Loucy (cell line): ENCODE data around the gene CYP26B1.
A peak's percentile ranks its signal among the peaks of the same experiment; 100 is the strongest.

Source experiments
- H2AFZ ChIP-seq: fragments of 200-600 bp; sonication (generic); 2 replicates; pipeline ENCODE4 v1.6.0; 2016; ENCODE audit warnings: antibody characterized with exemption, mild to moderate bottlenecking, low read length, moderate library complexity
- H3F3A ChIP-seq: fragments of 200-600 bp; 2 replicates; pipeline ENCODE4 v1.6.0; 2016; ENCODE audit warnings: antibody characterized with exemption, low read depth, mild to moderate bottlenecking
- H3K27me3 ChIP-seq: fragments of 200-600 bp; sonication (generic); 2 replicates; pipeline ENCODE4 v1.6.1; 2014; ENCODE audit warnings: low read length, mild to moderate bottlenecking; ENCODE audit not compliant: insufficient read depth, poor library complexity, severe bottlenecking
- H3K36me3 ChIP-seq: fragments of 200-600 bp; sonication (generic); 2 replicates; pipeline ENCODE4 v1.6.1; 2016; ENCODE audit warnings: low read length; ENCODE audit not compliant: insufficient read depth
- H3K4me1 ChIP-seq: fragments of 200-600 bp; sonication (generic); 2 replicates; pipeline ENCODE4 v1.5.1; 2014; ENCODE audit warnings: low read length, mild to moderate bottlenecking; ENCODE audit not compliant: insufficient read depth, poor library complexity, severe bottlenecking
- H3K4me2 ChIP-seq: fragments of 200-600 bp; sonication (generic); 2 replicates; pipeline ENCODE4 v1.6.0; 2014; ENCODE audit warnings: antibody characterized with exemption, low read length, low read depth, mild to moderate bottlenecking; ENCODE audit not compliant: poor library complexity, severe bottlenecking
- H3K4me3 ChIP-seq: fragments of 200-600 bp; sonication (generic); 2 replicates; pipeline ENCODE4 v1.5.1; 2014; ENCODE audit warnings: low read length, mild to moderate bottlenecking, mixed read lengths; ENCODE audit not compliant: poor library complexity, severe bottlenecking
- H3K79me2 ChIP-seq: fragments of 200-600 bp; sonication (generic); 2 replicates; pipeline ENCODE4 v1.6.1; 2014; ENCODE audit warnings: low read length; ENCODE audit not compliant: insufficient read depth
- H3K9ac ChIP-seq: fragments of 200-600 bp; sonication (generic); 2 replicates; pipeline ENCODE4 v1.6.0; 2014; ENCODE audit warnings: mild to moderate bottlenecking, low read depth, low read length, moderate library complexity; ENCODE audit not compliant: poor library complexity, severe bottlenecking
- H3K9me2 ChIP-seq: fragments of 200-600 bp; sonication (generic); replicated peaks from 2 replicates; pipeline ENCODE4 v1.6.1; 2016; ENCODE audit warnings: low read depth, low read length, mixed read lengths
- H3K9me3 ChIP-seq: fragments of 200-600 bp; sonication (generic); 2 replicates; pipeline ENCODE4 v1.6.1; 2014; ENCODE audit warnings: mild to moderate bottlenecking, antibody characterized with exemption, low read length, low read depth; ENCODE audit not compliant: insufficient read depth
- H4K20me1 ChIP-seq: fragments of 200-600 bp; sonication (generic); 2 replicates; pipeline ENCODE4 v1.6.0; 2014; ENCODE audit warnings: antibody characterized with exemption, low read length, mild to moderate bottlenecking; ENCODE audit not compliant: insufficient read depth, poor library complexity, severe bottlenecking
- EZH2phosphoT487 ChIP-seq: fragments of 200-600 bp; IDR thresholded peaks from 2 replicates; pipeline ENCODE4 v1.6.1; 2018; ENCODE audit warnings: antibody characterized with exemption, mild to moderate bottlenecking, moderate library complexity, borderline replicate concordance
- TF ChIP-seq, protein P1 (sequence below): fragments of 200-600 bp; sonication (generic); conservative IDR thresholded peaks from 2 replicates; pipeline ENCODE4 v1.5.1; 2014; ENCODE audit warnings: mild to moderate bottlenecking, antibody characterized with exemption, low read length

The CYP26B1 gene

DNA sequence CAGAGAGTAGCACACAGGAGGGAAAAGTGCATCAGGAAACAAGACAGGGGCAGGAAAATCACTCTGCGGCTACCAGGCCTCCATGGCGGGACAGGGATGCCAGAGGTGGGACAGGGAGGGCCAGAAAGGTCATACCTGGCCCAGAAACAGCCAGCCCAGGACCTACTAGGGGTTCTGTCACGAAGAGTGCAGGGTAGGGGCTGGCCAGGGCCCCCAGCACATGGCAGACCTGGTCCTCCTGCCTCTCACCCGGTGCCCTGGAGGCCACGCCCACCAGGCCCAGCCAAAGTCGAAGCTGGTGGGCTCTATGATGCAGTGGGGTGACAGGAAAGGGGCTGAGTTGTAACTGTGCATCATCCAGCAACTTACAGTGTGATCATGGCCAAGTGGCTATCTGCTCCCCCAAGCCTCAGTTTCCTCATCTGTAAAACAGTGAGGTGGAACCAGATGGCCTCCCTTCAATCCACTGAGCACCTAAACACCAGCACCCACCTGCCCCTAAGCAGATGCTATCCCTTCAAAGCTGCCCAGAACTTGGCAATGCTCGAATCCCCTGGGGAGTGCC lies 10.6 kb downstream of the CYP26B1 start:
- Histone ChIP-seq H3K9me3 (no peaks in the 10 kb centered on the region), H3K4me2 (peak overlapping the region; percentile 49), H3K4me1 (no peaks in the 10 kb centered on the region), H3K9me2 (no peaks in the 10 kb centered on the region), H4K20me1 (no peaks in the 10 kb centered on the region), H3F3A (no peaks in the 10 kb centered on the region), H3K4me3 (peak overlapping the region; percentile 51), H3K79me2 (no peaks in the 10 kb centered on the region), H3K9ac (peak overlapping the region; percentile 56), H3K36me3 (no peaks in the 10 kb centered on the region), H2AFZ (peak overlapping the region; percentile 48; the same call in 1 of the 2 replicates), H3K27me3 (no peaks in the 10 kb centered on the region)
- TF ChIP-seq, protein P1, sequence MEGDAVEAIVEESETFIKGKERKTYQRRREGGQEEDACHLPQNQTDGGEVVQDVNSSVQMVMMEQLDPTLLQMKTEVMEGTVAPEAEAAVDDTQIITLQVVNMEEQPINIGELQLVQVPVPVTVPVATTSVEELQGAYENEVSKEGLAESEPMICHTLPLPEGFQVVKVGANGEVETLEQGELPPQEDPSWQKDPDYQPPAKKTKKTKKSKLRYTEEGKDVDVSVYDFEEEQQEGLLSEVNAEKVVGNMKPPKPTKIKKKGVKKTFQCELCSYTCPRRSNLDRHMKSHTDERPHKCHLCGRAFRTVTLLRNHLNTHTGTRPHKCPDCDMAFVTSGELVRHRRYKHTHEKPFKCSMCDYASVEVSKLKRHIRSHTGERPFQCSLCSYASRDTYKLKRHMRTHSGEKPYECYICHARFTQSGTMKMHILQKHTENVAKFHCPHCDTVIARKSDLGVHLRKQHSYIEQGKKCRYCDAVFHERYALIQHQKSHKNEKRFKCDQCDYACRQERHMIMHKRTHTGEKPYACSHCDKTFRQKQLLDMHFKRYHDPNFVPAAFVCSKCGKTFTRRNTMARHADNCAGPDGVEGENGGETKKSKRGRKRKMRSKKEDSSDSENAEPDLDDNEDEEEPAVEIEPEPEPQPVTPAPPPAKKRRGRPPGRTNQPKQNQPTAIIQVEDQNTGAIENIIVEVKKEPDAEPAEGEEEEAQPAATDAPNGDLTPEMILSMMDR, result no peak
- TF ChIP-seq EZH2phosphoT487, result no peak

DNA sequence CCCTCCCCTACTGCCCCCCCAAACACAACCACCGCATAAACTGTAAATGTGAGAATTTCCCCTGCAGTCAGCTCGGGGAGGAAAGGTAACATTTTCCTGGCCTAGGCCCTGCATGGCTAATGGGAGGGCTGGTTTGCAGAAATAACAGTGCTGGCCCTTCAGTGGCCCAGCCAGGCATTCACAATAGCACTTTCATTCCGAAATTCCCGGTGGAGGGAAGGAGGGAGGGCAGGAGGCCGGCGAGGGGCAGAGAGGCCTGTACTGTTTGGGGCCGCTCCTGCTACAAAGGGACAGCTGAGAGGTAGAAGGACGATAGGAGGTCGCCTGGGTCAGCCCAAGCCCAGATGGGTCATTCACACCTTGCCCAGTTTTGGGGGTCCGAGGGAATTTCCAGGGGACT lies 11.3 kb downstream of the CYP26B1 start:
- TF ChIP-seq, protein P1, result no peak
- H3K9me2 ChIP-seq, result no peaks in the 10 kb centered on the region
- H3K4me1 ChIP-seq, result no peaks in the 10 kb centered on the region
- H3K4me3 ChIP-seq, result no peak overlapping the region
- H3F3A ChIP-seq, result no peaks in the 10 kb centered on the region
- H3K4me2 ChIP-seq, result no peak overlapping the region
- no peaks in the 10 kb centered on the region for H3K36me3 ChIP-seq
- H3K9ac ChIP-seq, result no peak overlapping the region
- H3K9me3 ChIP-seq, result no peaks in the 10 kb centered on the region
- no peaks in the 10 kb centered on the region for H3K79me2 ChIP-seq
- H4K20me1 ChIP-seq, result no peaks in the 10 kb centered on the region
- no peaks in the 10 kb centered on the region for H3K27me3 ChIP-seq
- H2AFZ ChIP-seq, result no peak overlapping the region

DNA sequence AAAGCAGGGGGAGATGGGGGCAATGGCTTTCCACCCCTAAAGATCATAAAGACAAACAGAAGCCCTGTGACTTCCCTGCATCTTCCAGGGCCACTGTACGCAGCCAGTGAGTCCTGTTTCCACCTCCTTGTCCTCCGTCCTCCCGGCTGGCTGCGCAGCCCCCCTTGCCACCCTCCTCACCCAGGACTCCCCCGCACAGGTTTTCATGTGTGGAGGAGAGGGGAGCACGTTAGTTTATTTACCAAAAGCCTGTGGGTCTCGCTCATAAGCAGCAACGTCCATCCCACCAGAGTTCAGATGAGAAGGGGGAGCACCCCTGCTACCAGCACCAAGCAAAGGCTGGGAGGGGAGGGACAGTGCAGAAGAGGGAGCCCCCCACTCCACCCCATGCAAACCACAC lies 11.7 kb downstream of the CYP26B1 start:
- Histone ChIP-seq H2AFZ (no peak overlapping the region), H3K79me2 (no peaks in the 10 kb centered on the region)
- TF ChIP-seq EZH2phosphoT487, result no peak
- TF ChIP-seq, protein P1, result no peak

More for the DNA sequence above, 11.7 kb downstream of the CYP26B1 start:
- no peak overlapping the region for H3K9ac ChIP-seq
- H3F3A ChIP-seq, result no peaks in the 10 kb centered on the region
- no peaks in the 10 kb centered on the region for H3K9me3 ChIP-seq
- H3K9me2 ChIP-seq, result no peaks in the 10 kb centered on the region
- no peaks in the 10 kb centered on the region for H3K36me3 ChIP-seq
- H4K20me1 ChIP-seq, result no peaks in the 10 kb centered on the region
- H3K4me2 ChIP-seq, result no peak overlapping the region
- H3K27me3 ChIP-seq, result no peaks in the 10 kb centered on the region
- no peak overlapping the region for H3K4me3 ChIP-seq
- H3K4me1 ChIP-seq, result no peaks in the 10 kb centered on the region
